CD4-positive, alpha-beta T cell treated with Interferon gamma for 1 hour (primary cell): ENCODE results near the gene SPATA22.
"Not testable (repeated sequence)": the region's sequence is repeated elsewhere in the genome, so short reads cannot be mapped to it uniquely, and the experiment has no call there.

ENCODE experiments used
- DNase-seq: peaks from one replicate; pipeline ENCODE4 v3.0.0-alpha.2; 2020

Gene SPATA22, protein sequence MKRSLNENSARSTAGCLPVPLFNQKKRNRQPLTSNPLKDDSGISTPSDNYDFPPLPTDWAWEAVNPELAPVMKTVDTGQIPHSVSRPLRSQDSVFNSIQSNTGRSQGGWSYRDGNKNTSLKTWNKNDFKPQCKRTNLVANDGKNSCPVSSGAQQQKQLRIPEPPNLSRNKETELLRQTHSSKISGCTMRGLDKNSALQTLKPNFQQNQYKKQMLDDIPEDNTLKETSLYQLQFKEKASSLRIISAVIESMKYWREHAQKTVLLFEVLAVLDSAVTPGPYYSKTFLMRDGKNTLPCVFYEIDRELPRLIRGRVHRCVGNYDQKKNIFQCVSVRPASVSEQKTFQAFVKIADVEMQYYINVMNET

DNA sequence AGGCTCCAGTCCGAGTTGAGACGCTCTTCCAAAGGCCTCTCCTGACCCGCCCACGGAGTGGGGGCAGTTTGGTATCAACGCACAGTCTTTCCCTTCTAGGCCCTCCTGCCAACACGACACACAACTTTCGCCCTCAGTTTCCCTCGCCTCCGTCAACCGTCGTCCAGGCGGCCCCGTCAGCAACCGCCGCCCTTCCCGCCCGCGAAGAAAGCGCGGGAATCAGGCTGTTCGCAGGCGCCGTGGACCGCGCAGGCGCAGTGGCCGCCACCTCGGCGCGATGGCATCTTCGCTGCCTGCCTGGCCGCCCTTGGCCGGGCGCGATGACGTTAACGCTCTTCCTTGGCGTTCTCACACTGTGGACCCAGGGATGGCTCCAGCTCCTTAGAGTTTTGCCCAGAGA lies at the start of gene SPATA22:
Gene SPATA22, minus strand, starts transcription at position 221 of the 400 bp plus-strand sequence. CDS start 2,494 bp downstream, outside the sequence.
- DNase-seq, result no peak

DNA sequence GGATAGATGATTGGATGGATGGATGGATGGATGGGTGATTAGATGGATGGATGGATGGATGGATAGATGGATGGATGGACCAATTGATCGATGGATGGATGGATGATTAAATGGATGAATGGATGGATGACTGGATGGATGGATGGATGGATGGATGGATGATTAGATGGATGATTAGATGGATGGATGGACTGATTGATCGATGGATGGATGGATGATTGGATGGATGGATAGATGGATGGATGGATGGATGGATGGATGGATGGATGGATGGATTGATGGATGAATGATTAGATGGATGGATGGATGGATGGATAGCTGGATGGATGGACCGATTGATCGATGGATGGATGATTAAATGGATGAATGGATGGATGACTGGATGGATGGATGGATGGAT lies 47.9 kb upstream of the SPATA22 start:
- DNase-seq, result not testable (repeated sequence)

DNA sequence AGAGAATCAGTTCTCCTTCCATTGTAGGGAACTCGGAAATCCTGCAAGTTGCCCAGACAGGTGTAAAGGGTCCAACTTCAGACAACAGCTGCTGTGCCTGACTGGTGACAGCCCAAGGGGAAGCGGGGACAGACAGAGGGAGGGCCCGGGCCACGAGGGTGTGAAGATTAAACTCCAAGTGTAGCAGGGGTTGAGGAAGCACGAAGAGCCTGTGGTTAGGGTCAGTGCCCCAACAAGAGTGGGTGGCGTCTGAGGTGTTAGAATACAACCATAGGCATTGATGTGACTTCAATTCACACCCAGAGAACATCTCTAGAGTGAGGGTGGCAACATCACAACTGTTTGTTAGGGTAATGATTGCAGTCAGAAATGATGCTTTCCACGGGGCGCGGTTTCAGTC lies 43.3 kb upstream of the SPATA22 start:
- DNase-seq, result no peak

DNA sequence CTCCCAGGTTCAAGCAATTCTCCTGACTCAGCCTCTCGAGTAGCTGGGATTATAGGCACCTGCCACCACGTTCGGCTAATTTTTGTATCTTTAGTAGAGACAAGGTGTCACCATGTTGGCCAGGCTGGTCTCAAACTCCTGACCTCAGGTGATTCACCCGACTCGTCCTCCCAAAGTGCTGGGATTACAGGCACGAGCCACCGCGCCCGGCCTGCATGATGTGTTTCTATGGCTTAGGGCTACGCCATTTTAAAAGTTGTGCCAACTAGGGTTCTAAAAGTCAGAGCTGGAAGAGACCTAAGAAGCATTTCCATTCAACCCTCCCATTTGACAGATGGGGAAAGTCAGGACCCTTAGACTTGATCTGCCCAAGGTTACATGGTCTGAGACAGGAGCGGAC lies 42.5 kb upstream of the SPATA22 start:
- DNase-seq, result not testable (repeated sequence)

DNA sequence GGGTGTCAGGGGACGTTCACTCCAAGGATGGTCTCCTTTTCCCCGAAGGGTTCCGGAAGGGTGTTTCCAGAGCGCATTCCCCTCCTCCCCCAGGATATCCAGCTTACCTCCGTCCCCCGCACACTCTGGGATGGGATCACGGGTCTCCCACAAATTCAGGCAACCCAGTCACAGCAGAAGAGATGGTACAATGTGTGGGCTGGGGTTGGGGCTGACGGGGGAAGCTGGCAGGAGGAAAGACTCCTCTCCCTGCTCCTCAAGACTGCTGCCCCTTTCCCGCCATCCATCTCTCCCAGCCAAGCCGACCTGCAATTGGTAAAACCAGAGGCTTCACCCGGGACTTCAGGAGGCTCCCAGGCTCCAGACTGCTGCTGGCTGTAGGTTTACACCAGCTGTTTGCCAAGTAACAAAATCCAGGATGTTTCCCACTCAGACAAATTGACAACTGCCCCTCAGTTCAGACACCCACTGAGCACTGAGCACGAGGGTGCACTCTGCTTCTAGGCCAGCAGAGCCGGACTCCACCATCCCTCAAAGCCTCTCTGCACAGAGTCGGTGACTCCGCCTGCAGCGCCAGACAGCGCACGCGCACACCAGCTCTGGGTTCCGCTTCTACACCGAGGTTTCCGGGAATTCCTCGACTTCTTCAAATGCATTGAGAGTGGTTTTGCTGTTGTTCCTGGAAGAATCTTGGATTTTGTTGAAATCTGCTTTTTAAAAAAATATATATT lies 41.9 kb upstream of the SPATA22 start:
- no peak for DNase-seq

DNA sequence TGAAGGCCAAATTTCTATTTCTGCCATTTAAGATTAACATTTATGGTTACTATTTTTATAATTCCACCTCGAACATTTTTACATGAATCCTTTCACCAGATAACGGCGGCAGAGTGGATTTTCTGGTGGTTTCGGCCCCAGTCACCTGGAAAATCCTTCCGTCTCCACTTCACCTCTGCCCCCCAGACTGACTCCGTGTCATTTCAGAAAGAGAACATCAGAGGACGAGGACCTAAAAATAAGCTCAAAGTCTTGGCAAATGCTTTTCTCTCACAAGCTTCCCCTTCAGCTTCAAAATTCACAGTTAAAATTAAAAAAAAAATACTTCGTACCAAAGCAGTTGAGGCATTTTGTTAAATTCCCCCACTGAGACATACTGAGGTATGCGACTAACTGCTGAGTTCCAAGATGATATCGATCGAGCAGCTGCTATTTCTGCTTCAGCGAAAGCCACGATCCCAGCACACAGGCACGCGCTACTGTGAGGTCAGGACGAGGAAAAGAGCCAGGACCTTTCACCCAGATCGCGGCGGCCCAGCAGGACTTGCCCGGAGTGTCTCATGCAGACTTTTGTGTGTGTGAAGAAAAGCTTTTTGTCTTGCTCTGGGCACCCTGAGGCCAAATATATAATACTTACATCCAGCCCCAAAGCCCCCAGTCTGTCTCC lies 41.0 kb upstream of the SPATA22 start:
- DNase-seq, result no peak

DNA sequence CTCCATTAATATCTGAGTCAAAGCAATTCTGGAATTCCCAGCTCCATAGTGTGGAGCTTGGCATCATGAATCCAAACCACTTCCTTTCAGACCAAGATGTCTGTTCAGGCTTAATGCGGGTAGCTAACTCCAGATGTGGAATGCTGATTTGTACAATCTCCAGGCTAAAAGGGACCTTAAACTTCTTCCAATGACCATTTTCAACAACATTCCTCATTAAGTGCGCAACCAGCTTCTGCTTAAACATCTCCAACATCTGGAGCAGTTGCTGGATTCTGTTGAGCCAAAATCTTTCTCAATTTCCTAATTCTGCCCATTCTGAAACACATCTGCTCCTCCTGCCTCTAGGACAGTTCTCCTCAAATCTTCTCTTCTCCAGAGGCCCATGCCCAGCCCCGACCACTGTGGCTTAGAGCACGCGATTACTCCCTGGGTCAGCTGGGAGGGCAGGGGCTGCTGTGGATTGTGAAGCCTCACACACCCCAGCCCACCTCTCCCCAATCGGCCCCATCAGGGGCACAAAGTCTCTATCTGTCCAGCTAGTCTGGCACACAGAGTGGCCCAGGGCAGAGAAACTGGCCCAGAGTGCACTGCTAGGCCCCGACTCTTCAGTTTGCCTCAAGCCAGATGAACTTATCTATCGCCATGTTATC lies 40.4 kb upstream of the SPATA22 start:
- no peak for DNase-seq

DNA sequence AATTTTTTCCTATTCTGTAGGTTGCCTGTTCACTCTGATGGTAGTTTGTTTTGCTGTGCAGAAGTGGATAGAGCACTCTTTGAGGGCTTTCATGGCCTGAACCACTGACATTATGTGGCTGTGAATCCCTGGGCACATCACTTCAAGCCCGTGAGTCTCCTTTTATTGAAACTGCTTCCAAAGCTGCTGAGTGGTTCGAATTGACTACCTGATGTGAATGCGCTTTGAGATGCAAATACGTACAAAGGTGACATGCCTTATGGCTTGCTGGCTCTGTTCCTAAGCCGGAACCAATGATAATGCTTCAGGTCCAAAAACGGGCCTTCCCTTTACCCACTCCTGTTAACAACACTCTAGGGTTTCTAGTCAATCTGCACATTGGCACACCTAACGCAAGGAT lies 38.5 kb upstream of the SPATA22 start:
- DNase-seq, result no peak

DNA sequence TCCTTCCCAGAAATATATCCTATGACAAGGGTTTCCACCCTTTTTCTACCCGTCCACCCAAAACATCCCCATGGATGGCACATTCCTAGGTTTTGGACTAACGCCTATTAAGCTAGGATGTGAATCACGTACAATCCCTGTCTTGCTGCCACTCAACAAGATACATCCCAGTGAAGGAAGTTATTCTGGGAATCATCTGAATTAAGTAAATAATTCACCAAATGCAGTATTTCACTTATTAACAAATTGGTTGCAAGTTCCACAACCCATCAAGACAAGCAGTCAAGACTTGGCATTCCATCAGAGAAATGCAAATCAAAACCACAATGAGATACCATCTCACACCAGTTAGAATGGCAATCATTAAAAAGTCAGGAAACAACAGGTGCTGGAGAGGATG lies 36.2 kb upstream of the SPATA22 start:
- DNase-seq, result no peak

DNA sequence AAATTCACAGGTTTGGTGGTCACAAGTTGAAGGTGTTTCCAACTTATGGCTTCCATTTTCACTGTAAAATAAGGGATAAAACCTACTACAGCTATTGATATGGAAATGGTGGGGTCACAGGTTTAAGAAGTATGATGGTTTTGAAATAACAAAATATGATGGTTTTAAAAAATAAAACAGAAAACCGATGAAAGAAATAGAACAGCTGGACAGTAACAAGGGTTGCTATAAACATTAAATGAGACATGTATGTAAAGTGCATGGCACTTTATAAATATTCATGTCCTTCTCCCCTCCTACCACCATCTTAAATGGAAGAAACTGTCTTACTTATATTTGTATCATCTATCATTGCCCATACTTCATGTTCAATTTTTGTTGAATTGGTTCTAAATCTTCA lies 35.5 kb upstream of the SPATA22 start:
- no peak for DNase-seq

DNA sequence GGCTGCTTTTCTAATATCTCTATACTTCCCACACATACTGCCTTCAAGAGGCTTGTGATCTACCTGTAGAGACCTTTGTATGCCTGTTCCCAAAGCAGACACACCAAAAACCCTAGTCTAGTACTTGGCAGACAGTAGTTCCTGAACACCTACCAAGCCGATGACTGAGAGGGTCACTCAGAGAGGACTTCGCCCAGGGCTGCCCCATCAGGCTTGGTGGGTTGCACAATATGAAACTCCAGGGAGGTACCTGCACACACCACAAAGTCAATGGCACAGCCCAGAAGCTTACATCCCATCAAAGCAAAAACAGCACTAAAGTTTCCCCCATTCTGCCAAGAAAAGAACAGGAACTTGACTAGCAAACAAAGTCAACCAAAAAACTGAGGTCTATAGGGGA lies 34.4 kb upstream of the SPATA22 start:
- no peak for DNase-seq

DNA sequence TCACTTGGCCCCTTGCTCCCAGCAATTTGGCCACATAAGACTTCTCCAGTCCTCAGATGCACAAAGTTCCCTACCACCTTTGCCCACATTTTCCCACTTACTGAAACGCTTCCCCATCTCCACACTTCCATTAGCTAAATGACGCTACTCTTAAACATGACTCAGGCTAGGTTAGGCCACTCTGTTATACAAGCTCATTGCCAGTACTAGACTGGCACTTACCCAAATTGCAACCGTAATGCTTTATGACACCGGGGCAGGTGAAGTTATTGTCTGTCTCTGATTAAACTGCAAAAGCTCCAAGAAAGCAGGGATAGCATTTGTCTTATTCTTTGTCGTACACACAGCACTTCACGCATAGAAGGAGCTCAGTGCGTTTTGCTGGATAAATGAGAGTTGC lies 33.4 kb upstream of the SPATA22 start:
- no peak for DNase-seq

DNA sequence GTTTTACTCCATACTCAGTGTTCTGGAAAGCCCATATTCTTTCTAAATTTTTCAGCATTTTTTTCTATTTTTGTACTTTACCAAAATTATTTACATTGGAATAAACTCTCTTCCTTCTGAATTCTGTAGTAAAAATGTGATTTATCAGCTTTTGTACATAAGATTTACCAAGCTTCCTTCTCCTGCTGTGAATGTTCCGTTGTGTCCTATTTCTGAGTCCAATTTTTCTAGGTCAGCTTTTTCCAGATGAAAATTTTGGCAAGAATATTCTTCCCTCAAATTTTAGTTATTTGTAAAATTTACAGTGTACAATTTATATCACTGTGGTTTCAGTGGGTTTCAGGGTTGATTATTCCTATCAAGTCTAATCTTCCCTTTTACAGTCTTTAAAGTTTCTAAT lies 31.7 kb upstream of the SPATA22 start:
- no peak for DNase-seq

DNA sequence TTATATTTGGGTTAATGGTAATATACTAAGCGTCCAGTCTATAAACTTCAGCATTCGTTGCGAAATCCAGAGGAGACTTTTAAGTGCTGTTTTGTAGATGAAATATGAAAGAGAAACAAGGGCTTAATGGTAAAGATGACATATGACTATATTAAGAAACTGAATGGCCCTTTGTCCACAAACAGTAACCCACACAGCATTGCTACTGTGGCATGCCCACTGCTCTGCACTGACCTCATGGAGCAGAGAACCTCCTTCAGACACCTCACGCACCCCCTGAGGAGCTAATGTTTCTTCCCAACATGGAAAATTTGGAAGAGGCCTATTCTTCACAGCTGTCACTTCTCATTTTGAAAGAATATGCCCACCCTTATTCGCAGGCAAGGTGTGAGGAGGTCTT lies 30.8 kb upstream of the SPATA22 start:
- DNase-seq, result no peak

DNA sequence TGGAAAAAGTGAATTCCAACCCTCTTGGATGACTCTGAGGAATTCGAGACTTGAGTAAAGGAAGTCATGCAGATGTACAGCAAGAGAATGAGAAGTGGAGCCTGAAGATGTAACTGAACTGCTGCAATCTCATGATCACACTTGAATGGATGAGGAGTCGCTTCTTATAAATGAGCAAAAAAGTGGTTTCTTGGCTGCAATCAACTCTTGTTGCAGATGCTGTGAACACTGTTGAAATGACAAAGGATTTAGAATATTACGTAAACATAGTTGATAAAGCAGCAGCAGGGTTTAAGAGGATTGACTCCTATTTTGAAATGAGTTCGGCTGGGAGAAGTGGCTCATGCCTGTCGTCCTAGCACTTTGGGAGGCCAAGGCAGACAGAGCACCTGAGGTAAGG lies 29.7 kb upstream of the SPATA22 start:
- DNase-seq, result no peak

DNA sequence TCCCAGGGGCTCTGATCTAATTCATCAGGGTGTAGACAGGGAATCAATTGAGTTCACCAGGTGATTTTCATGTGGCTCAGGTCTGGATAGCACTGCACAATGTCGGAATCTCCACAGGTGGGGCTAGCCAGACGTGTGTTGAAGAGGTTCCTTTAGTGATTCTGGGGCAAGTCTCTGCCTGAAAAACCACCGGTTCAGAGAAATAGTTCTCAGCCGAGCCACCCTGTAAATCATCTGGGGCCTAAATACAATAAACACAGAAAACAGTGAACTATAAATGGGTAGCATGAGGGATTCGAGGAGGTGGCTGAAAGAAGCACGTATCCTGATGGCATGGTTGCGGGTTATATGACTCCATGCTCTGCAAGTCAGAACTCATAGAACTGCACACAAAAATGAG lies 25.5 kb upstream of the SPATA22 start:
- DNase-seq, result no peak

DNA sequence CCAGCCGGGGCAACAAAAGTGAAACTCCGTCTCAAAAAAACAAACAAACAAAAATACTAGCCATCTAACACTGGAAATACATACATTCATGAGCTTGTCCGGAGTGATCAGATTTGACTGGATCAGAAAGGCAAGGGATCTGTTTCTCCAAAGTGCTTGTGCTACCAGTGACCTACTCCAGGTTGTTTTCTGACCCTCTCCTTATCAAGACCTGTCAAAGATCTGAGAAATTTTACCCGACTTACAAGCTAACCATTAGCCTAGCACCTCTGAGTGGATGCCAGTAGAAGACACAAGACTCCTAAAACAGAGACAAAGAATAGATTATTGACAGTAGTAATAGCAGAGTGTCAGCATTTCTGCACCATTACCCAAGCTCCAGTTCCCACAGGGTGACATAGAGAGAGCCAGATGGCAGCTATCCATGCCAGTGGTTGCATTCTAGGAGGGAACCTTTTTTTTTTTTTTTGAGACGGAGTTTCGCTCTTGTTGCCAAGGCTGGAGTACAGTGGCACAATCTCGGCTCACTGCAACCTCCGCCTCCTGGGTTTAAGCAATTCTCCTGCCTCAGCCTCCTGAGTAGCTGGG lies 14.0 kb upstream of the SPATA22 start:
- no peak for DNase-seq

DNA sequence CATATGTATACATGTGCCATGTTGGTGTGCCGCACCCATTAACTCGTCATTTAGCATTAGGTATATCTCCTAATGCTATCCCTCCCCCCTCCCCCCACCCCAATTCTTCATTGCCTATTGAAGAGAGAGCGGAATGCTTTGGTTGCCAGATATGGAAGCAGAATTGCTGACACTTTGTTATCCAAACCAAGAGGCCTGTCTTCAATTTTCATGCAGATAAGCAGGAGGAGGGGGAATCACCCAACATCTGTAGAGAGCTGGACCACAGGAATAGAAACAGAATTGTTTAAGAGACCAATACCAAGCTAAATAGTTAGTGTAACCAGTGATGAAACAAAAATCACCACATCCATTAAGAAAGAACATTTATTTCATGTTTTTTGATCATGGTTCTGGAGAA lies 11.2 kb upstream of the SPATA22 start:
- no peak for DNase-seq

DNA sequence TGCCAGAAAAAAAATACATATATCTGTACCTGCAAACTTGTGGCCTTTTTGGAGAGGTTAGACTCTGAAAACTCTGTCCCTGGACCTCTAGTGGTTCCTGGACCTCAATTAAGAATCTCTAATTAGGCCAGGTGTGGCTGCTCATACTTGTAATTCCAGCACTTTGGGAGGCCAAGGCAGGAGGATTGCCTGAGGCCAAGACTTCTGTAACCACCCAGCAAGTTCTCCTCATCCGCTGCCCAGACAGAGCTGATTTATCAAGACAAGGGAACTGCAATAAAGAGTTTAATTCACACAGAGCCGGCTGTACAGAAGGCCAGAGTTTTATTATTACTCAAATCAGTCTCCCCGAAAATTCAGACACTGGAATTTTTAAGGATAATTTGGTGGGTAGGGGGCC lies 8.4 kb upstream of the SPATA22 start:
- no peak for DNase-seq

DNA sequence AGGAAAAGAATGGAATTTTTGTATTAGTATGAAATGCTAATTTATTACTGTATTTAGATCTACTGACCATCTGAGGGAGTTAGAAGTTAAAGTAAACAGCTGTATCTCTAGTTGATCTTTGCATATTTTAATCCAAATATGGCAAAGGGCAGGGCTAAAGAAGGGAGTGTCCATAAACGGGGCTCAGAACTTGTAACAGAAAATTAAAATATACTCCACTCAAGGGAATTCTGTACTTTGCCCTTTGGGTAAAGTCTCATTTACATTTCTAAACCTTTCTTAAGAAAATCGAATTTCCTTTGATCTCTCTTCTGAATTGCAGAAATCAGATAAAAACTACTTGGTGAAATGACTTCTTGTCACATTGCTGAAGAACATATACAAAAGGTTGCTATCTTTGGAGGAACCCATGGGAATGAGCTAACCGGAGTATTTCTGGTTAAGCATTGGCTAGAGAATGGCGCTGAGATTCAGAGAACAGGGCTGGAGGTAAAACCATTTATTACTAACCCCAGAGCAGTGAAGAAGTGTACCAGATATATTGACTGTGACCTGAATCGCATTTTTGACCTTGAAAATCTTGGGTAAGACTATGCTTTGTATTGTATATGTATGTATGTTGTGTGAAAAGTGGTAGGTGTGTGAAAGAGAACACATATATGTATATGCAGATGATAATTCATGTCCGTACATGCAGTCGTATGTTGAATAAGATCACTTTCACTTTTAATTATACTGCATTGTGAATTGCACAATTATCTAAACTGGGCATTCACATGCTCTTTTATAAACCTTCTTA lies 4.4 kb upstream of the SPATA22 start, which contains the start of gene ASPA:
Gene ASPA, plus strand, starts transcription at position 186 of the 799 bp plus-strand sequence. Its CDS starts 163 bp downstream, at position 349.
- no peak for DNase-seq

DNA sequence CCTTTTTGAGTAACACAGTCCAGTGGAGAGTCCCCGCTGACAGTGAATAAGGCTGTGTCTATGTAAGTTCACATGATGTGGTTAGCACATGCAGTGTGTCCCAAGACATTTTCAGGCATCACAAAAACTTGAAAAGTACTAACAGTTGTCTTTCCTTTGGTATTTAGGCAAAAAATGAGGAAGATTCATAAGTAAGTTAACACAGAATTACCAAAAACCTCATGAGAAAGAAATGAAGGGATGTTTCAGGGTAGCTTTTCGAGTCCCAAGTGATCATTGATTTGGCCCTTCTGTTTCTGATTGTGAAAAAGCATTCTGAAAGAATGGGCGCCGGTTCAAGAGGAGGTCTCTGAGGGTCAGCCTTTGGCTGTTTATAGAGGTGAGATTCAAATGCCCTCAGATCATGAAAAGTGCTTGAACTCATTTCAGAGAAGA lies 3.6 kb upstream of the SPATA22 start:
- DNase-seq, result no peak

DNA sequence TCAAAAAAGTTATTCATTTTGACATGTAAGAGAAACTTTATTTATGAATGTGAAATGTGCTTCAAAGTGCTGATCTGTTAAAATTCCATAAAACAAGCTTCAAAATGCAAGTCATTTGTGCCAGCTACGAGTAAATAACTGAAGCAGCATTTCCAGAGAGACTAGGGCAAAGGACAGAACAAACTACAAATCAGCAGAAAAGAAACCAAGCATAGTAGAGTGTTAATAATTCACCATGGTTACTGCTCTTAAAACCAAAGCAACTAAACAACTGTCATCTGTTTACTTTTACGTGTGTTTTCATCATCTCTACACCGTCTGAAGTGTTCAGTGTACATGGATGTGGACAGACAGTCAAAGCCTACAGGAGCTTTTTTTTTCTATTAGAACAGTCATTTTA lies 2.6 kb upstream of the SPATA22 start:
- DNase-seq, result no peak
